Measurements from ENCODE around the gene C1QTNF6. TPM values are rescaled to one million over a fixed set of nuclear protein-coding genes. Genes with fewer than 3 reads are reported as not detected.

Gene C1QTNF6
- polyA plus RNA-seq, 1 donor from 2014 or later, result 5.3 TPM

GRCh38 chr22:37211866-37212173 is 23.8 kb upstream of the C1QTNF6 start:
- no peak for TF ChIP-seq EZH2 (IDR thresholded peaks at IDR 0.05; ENCODE audit: borderline replicate concordance, insufficient read depth, low read length, poor library complexity, severe bottlenecking)
- Histone ChIP-seq H3K36me3 (ENCODE audit: insufficient read depth, low read length) (no peaks in the 10 kb centered on the region), H3K79me2 (replicated peaks; ENCODE audit: insufficient read depth, low read length) (no peaks in the 10 kb centered on the region), H3K4me2 (ENCODE audit: low read length) (no peak overlapping the region), H3K27me3 (ENCODE audit: insufficient read depth, low read depth, low read length) (no peaks in the 10 kb centered on the region), H3F3A (ENCODE audit: insufficient read depth, low read length, poor library complexity, severe bottlenecking) (no peaks in the 10 kb centered on the region), H3K9me2 (ENCODE audit: insufficient read depth, low read length) (no peaks in the 10 kb centered on the region), H3K27ac (ENCODE audit: low read length) (no peak overlapping the region), H2AFZ (ENCODE audit: low read depth, low read length) (no peak overlapping the region), H4K20me1 (ENCODE audit: insufficient read depth) (no peaks in the 10 kb centered on the region), H3K4me3 (ENCODE audit: low read length) (no peak overlapping the region), H3K9ac (ENCODE audit: low read length) (no peak overlapping the region), H3K9me3 (ENCODE audit: low read length) (no peaks in the 10 kb centered on the region)

GRCh38 chr22:37211075-37211865 is 23.2 kb upstream of the C1QTNF6 start:
- Histone ChIP-seq H3K9me2 (ENCODE audit: insufficient read depth, low read length) (no peaks in the 10 kb centered on the region), H3K9me3 (ENCODE audit: low read length) (no peaks in the 10 kb centered on the region), H3F3A (ENCODE audit: insufficient read depth, low read length, poor library complexity, severe bottlenecking) (no peaks in the 10 kb centered on the region), H3K36me3 (ENCODE audit: insufficient read depth, low read length) (no peaks in the 10 kb centered on the region), H3K4me2 (ENCODE audit: low read length) (no peak overlapping the region), H2AFZ (ENCODE audit: low read depth, low read length) (no peak overlapping the region), H3K27ac (ENCODE audit: low read length) (no peak overlapping the region), H3K4me3 (ENCODE audit: low read length) (no peak overlapping the region), H3K27me3 (ENCODE audit: insufficient read depth, low read depth, low read length) (no peaks in the 10 kb centered on the region), H3K79me2 (replicated peaks; ENCODE audit: insufficient read depth, low read length) (no peaks in the 10 kb centered on the region), H3K9ac (ENCODE audit: low read length) (no peak overlapping the region), H4K20me1 (ENCODE audit: insufficient read depth) (no peaks in the 10 kb centered on the region)
- TF ChIP-seq EZH2 (IDR thresholded peaks at IDR 0.05; ENCODE audit: borderline replicate concordance, insufficient read depth, low read length, poor library complexity, severe bottlenecking), result no peak
- no peak for TF ChIP-seq SMC3 (conservative IDR thresholded peaks at IDR 0.05; ENCODE audit: poor library complexity)
- TF ChIP-seq EP300 (conservative IDR thresholded peaks at IDR 0.05; ENCODE audit: poor library complexity, severe bottlenecking), result no peak
- TF ChIP-seq MXI1 (conservative IDR thresholded peaks at IDR 0.05; ENCODE audit: poor library complexity, severe bottlenecking), result no peak
- no peak for TF ChIP-seq POLR2AphosphoS5 (IDR thresholded peaks at IDR 0.05)
- no peak for TF ChIP-seq RAD21 (conservative IDR thresholded peaks at IDR 0.05)
- TF ChIP-seq CTCF (IDR thresholded peaks at IDR 0.05; ENCODE audit: poor library complexity, severe bottlenecking), result no peak
- TF ChIP-seq REST (IDR thresholded peaks at IDR 0.05; ENCODE audit: borderline replicate concordance), result no peak
- no peak for TF ChIP-seq TAF1 (IDR thresholded peaks at IDR 0.05; ENCODE audit: low read depth)

Data from neural cell (in vitro differentiated cells).